NT2/D1 (cell line): ENCODE results near the gene ARL6IP4.
"Not testable (repeated sequence)": the region's sequence is repeated elsewhere in the genome, so short reads cannot be mapped to it uniquely, and the experiment has no call there.

ENCODE experiments used
- SUZ12 ChIP-seq: IDR thresholded peaks from 2 replicates; pipeline ENCODE4 v1.6.1; 2011; ENCODE audit not compliant: insufficient read length, insufficient read depth; ENCODE audit errors: extremely low read depth
- YY1 ChIP-seq: IDR thresholded peaks from 2 replicates; pipeline ENCODE4 v1.6.1; 2011; ENCODE audit not compliant: insufficient read length, insufficient read depth

DNA sequence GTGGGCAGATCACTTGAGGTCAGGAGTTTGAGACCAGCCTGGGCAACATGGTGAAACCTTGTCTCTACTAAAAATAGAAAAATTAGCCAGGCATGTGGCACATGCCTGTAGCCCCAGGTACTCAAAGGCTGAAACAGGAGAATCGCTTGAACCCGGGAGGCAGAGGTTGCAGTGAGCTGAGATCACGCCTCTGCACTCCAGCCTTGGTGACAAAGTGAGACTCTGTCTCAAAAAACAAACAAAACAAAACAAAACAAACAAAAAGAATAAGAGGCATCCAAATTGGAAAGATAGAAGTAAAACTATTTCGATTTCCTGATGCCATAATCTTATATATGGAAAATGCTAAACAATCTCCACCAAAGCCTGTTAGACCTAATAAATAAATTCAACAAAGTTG lies 34.0 kb downstream of the ARL6IP4 start:
- TF ChIP-seq SUZ12, YY1: not testable (repeated sequence)
